Right lobe of liver (tissue), 6 donors: ENCODE data around the gene CMC1. TPM values are rescaled to one million over a fixed set of nuclear protein-coding genes. Genes with fewer than 3 reads are reported as not detected.
A peak's percentile ranks its signal among the peaks of the same experiment; 100 is the strongest.

ENCODE experiments used
- ATAC-seq, 4 donors: fragments of 200-7000 bp; cut with Tn5 transposase; one replicate each; pipeline ENCODE4 v1.9.1; 2020; ENCODE audit warnings: mild to moderate bottlenecking in 4 of 4, moderate library complexity in 4 of 4
- DNase-seq, 3 donors: peaks; one replicate each; pipeline ENCODE4 v3.0.0-alpha.2; 2020
- H3K27ac ChIP-seq, 3 donors: fragments of 200-600 bp; one replicate each; pipeline ENCODE4 v1.8.0; 2022
- H3K27me3 ChIP-seq, 2 donors: fragments of 200-600 bp; one replicate each; pipeline ENCODE4 v1.8.0; 2022
- H3K36me3 ChIP-seq, 4 donors: fragments of 200-600 bp; sonication (generic) in 1 of 4; one replicate each; pipeline versions ENCODE4 v1.5.1 to v1.8.0; 2017 to 2022; ENCODE audit warnings: control low read depth in 1 of 4
- H3K4me1 ChIP-seq, 4 donors: fragments of 200-600 bp; sonication (generic) in 1 of 4; one replicate each; pipeline versions ENCODE4 v1.5.1 to v1.8.0; 2017 to 2022; ENCODE audit warnings: control low read depth in 1 of 4
- H3K4me3 ChIP-seq, 3 donors: fragments of 200-600 bp; one replicate each; pipeline ENCODE4 v1.8.0; 2022
- H3K9me3 ChIP-seq, 4 donors: fragments of 200-600 bp; sonication (generic) in 1 of 4; one replicate each; pipeline versions ENCODE4 v1.5.1 to v1.8.0; 2017 to 2022; ENCODE audit warnings: control low read depth in 1 of 4
- CTCF ChIP-seq, 4 donors: fragments of 200-600 bp in 3 of 4; fragments of 450-650 bp in 1 of 4; IDR thresholded peaks; one replicate each; pipeline versions ENCODE4 v1.5.1 to v1.8.0; 2016 to 2022; ENCODE audit warnings: antibody characterized with exemption in 4 of 4, mild to moderate bottlenecking in 2 of 4
- POLR2A ChIP-seq: fragments of 450-650 bp; IDR thresholded peaks from one replicate; pipeline ENCODE4 v1.6.1; 2017; ENCODE audit warnings: antibody characterized with exemption, mild to moderate bottlenecking
- WGBS: methylation state at CpG from one replicate; pipeline ENCODE4 v1.1.6; 2018; ENCODE audit warnings: low coverage, low lambda C conversion rate; ENCODE audit not compliant: insufficient coverage; ENCODE audit errors: missing lambda C conversion rate; 5-methylcytosine and 5-hydroxymethylcytosine counted together
- intact Hi-C, 2 donors: fragments of 100-400 bp; cut with DNase I; formaldehyde crosslinking; loops; one replicate each; pipeline versions ENCODE4 v1.11.2 to v1.14.1; 2022
- total RNA-seq, 6 experiments: library from RNA; depleted of rRNA in 2 of 6; stranded (reverse); fragments of >200 nt in 2 of 6; fragmentation: NEBNext Ultra II Directional in 3 of 6; extraction: Animal tissue kit (Norgen Biotek cat#: 25700) in 3 of 6; gene quantifications; one replicate each; pipeline versions ENCODE4 v1.1.0 to v1.2.4, GENCODE V29; 2016 to 2023
- donor health status: DM: no; HTN: yes; CAD: no.
- donor health status: DM: no; HTN: no; CAD: no.
- donor health status: DM: no; HTN: no; CAD: no.
- donor health status: DM: no; HTN: yes; CAD: no.
- donor health status: DM: no; HTN: yes; CAD: no.

CMC1 gene
- total RNA-seq, 6 experiments from 2014 or later = 9.5 to 16.9 (median 12.2) TPM

GRCh38 chr3:28242519-28242918 lies 1.1 kb downstream of the CMC1 start:
- Histone ChIP-seq H3K27ac (no peak overlapping the region), H3K9me3 (no peaks in the 10 kb centered on the region), H3K4me1 (peaks cover 0 to 8% (median 3%) of the 10 kb centered on the region in 4 donors), H3K4me3 (peak overlapping the region; percentile 78 to 99 (median 79)), H3K36me3 (no peaks in the 10 kb centered on the region), H3K27me3 (no peaks in the 10 kb centered on the region)
- WGBS = 78% methylated on average over 3 of the region's 3 CpGs
- intact Hi-C loops = no loop called here
- DNase-seq (no peak), ATAC-seq (no peak)
- TF ChIP-seq CTCF (IDR thresholded peaks at IDR 0.05) (no peak), POLR2A (no peak)

GRCh38 chr3:28243424-28244106 lies 2.1 kb downstream of the CMC1 start:
- 44% methylated on average over 3 of the region's 3 CpGs for WGBS
- intact Hi-C loops = no loop called here
- DNase-seq = no peak

GRCh38 chr3:28244491-28244890 lies 3.1 kb downstream of the CMC1 start:
- ATAC-seq = no peak
- no peak for TF ChIP-seq POLR2A
- TF ChIP-seq CTCF (IDR thresholded peaks at IDR 0.05) = no peak
- WGBS = 64% methylated on average over 8 of the region's 8 CpGs
- H3K4me1 ChIP-seq = peaks cover 0 to 8% (median 3%) of the 10 kb centered on the region in 4 donors
- DNase-seq = no peak
- H3K27ac ChIP-seq = no peak overlapping the region
- H3K36me3 ChIP-seq = no peaks in the 10 kb centered on the region
- intact Hi-C loops = no loop called here
- no peaks in the 10 kb centered on the region for H3K9me3 ChIP-seq
- H3K4me3 ChIP-seq = no peak overlapping the region
- H3K27me3 ChIP-seq = no peaks in the 10 kb centered on the region

More at GRCh38 chr3:28243424-28244106, 2.1 kb downstream of the CMC1 start:
- no peak for ATAC-seq
- Histone ChIP-seq H3K9me3 (no peaks in the 10 kb centered on the region), H3K4me1 (peaks cover 0 to 8% (median 3%) of the 10 kb centered on the region in 4 donors), H3K4me3 (no peak overlapping the region), H3K27ac (no peak overlapping the region), H3K36me3 (no peaks in the 10 kb centered on the region), H3K27me3 (no peaks in the 10 kb centered on the region)
- TF ChIP-seq CTCF (IDR thresholded peaks at IDR 0.05) = no peak
- no peak for TF ChIP-seq POLR2A

- no peak overlapping the region for H3K27ac ChIP-seq
- ATAC-seq = peak in 1 of 4 donors; percentile 17
- no peaks in the 10 kb centered on the region for H3K36me3 ChIP-seq
- H3K4me1 ChIP-seq = peaks cover 0 to 5% (median 0%) of the 10 kb centered on the region in 4 donors
- no peaks in the 10 kb centered on the region for H3K9me3 ChIP-seq
- no peak overlapping the region for H3K4me3 ChIP-seq
- intact Hi-C loops = no loop called here
- WGBS = 78% methylated on average over 1 of the region's 1 CpG
- no peak for DNase-seq
- no peaks in the 10 kb centered on the region for H3K27me3 ChIP-seq
- TF ChIP-seq CTCF (IDR thresholded peaks at IDR 0.05) = no peak
- TF ChIP-seq POLR2A = no peak
These were observed 5.9 kb downstream of the CMC1 start for GRCh38 chr3:28247286-28247685.
